ENCODE data around the gene SPATA21. TPM values are rescaled to one million over a fixed set of nuclear protein-coding genes. Genes with fewer than 3 reads are reported as not detected.

The SPATA21 gene
- total and polyA plus RNA-seq, 10 of the 15 experiments (the other 5 are each of a cell fraction or from before 2014, with no cell fraction given) = 0.05 to 1.1 (median 0.24) TPM; not detected in 1

GRCh38 chr1:16367258-16367967 lies 69.8 kb downstream of the SPATA21 start (continued):
- TF ChIP-seq ZSCAN29 (IDR thresholded peaks at IDR 0.05) (no peak), EP300 (IDR thresholded peaks at IDR 0.05; ENCODE audit: borderline replicate concordance in 1 of 2, control insufficient read depth in 1 of 2, low read depth in 2 of 2, low read length in 2 of 2) (peak; percentile 61 to 64; a peak in 3 of 4 replicates), GATAD2B (conservative IDR thresholded peaks at IDR 0.05; ENCODE audit: low read depth) (peak; percentile 64; the same call in 1 of the 2 replicates), HDGF (IDR thresholded peaks at IDR 0.05) (peak; percentile 54; the same call in 1 of the 2 replicates), SRF (IDR thresholded peaks at IDR 0.05; ENCODE audit: low read depth in 2 of 2, low read length in 2 of 2) (no peak), EZH2 (IDR thresholded peaks at IDR 0.05; ENCODE audit: borderline replicate concordance, control insufficient read depth, low read depth, low read length) (no peak), MTA3 (IDR thresholded peaks at IDR 0.05; ENCODE audit: borderline replicate concordance, low read length) (peak; percentile 87; the same call in 1 of the 2 replicates), PML (IDR thresholded peaks at IDR 0.05; ENCODE audit: low read length) (peak; percentile 43; the same call in 1 of the 2 replicates), FOXK2 (IDR thresholded peaks at IDR 0.05) (peak; percentile 56; the same call in 1 of the 2 replicates), BRCA1 (IDR thresholded peaks at IDR 0.05; ENCODE audit: low read depth, low read length) (no peak), ZNF217 (IDR thresholded peaks at IDR 0.05) (no peak), RCOR1 (conservative IDR thresholded peaks at IDR 0.05; ENCODE audit: low read depth, low read length) (no peak; the same call in 1 of the 2 replicates), USF1 (IDR thresholded peaks at IDR 0.05; ENCODE audit: borderline replicate concordance, extremely low read length, insufficient read depth, low read depth, low read length) (no peak), RFX5 (IDR thresholded peaks at IDR 0.05; ENCODE audit: low read depth, low read length) (no peak), RELB (IDR thresholded peaks at IDR 0.05; ENCODE audit: low read depth) (peak; percentile 99), IRF4 (IDR thresholded peaks at IDR 0.05; ENCODE audit: low read depth, low read length) (0 out of 2 replicates have a peak, but pooled peaks have one; percentile 42), ZNF592 (IDR thresholded peaks at IDR 0.05) (no peak), ZBTB33 (IDR thresholded peaks at IDR 0.05) (no peak), ESRRA (IDR thresholded peaks at IDR 0.05; ENCODE audit: low read length) (no peak), MYB (IDR thresholded peaks at IDR 0.05; ENCODE audit: borderline replicate concordance, low read depth, low read length) (0 out of 2 replicates have a peak, but pooled peaks have one; percentile 2), SUPT20H (IDR thresholded peaks at IDR 0.05; ENCODE audit: borderline replicate concordance, control insufficient read depth, low read depth, low read length) (no peak), NR2F1 (conservative IDR thresholded peaks at IDR 0.05) (peak; percentile 83)

All from GM12878 (cell line).